ENCODE measurements around the gene GPRASP1. TPM values are rescaled to one million over a fixed set of nuclear protein-coding genes. Genes with fewer than 3 reads are reported as not detected.

The GPRASP1 gene
- total and polyA plus RNA-seq, 2 experiments from 2014 or later = 1.9 to 4.9 TPM

DNA sequence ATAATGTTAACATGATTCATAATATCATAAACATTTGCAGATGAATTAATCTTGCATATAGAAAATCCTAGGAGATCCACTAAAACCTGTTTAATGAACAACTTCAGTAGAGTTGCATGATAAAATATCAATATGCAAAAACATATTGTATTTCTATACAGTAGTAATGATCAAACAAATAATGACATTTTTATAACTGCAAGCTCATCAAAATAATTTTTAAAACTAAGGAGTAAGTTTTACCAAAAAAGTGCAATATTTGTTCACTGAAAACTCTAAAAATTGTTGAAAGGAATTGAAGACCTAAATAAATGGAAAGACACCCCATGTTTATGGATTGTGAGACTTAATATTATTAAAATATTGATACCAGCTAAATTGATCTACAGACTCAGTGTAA lies 45.0 kb downstream of the GPRASP1 start:
- no peak overlapping the region for H2AFZ ChIP-seq
- no peak for TF ChIP-seq EZH2 (IDR thresholded peaks at IDR 0.05; ENCODE audit: borderline replicate concordance)
- no peak for TF ChIP-seq EZH2phosphoT487 (IDR thresholded peaks at IDR 0.05; ENCODE audit: low read depth, severe bottlenecking, unreplicated experiment)
- TF ChIP-seq, protein P1, sequence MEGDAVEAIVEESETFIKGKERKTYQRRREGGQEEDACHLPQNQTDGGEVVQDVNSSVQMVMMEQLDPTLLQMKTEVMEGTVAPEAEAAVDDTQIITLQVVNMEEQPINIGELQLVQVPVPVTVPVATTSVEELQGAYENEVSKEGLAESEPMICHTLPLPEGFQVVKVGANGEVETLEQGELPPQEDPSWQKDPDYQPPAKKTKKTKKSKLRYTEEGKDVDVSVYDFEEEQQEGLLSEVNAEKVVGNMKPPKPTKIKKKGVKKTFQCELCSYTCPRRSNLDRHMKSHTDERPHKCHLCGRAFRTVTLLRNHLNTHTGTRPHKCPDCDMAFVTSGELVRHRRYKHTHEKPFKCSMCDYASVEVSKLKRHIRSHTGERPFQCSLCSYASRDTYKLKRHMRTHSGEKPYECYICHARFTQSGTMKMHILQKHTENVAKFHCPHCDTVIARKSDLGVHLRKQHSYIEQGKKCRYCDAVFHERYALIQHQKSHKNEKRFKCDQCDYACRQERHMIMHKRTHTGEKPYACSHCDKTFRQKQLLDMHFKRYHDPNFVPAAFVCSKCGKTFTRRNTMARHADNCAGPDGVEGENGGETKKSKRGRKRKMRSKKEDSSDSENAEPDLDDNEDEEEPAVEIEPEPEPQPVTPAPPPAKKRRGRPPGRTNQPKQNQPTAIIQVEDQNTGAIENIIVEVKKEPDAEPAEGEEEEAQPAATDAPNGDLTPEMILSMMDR (IDR thresholded peaks at IDR 0.05; ENCODE audit: poor library complexity) = no peak
- H3K4me1 ChIP-seq (ENCODE audit: insufficient read depth) = no peaks in the 10 kb centered on the region
- H4K20me1 ChIP-seq (ENCODE audit: insufficient read depth, poor library complexity, severe bottlenecking) = no peaks in the 10 kb centered on the region
- no peak for DNase-seq (ENCODE audit: low spot score)
- no peaks in the 10 kb centered on the region for H3K27me3 ChIP-seq
- no peak overlapping the region for H3K4me3 ChIP-seq
- no peak overlapping the region for H3K4me2 ChIP-seq
- no peaks in the 10 kb centered on the region for H3K79me2 ChIP-seq
- H3K36me3 ChIP-seq (replicated peaks; ENCODE audit: insufficient read depth, low read depth) = no peaks in the 10 kb centered on the region
- H3K9me3 ChIP-seq (ENCODE audit: low read depth) = no peaks in the 10 kb centered on the region
- H3K9me2 ChIP-seq (replicated peaks; ENCODE audit: insufficient read depth) = no peaks in the 10 kb centered on the region
- no peak overlapping the region for H3K27ac ChIP-seq

DNA sequence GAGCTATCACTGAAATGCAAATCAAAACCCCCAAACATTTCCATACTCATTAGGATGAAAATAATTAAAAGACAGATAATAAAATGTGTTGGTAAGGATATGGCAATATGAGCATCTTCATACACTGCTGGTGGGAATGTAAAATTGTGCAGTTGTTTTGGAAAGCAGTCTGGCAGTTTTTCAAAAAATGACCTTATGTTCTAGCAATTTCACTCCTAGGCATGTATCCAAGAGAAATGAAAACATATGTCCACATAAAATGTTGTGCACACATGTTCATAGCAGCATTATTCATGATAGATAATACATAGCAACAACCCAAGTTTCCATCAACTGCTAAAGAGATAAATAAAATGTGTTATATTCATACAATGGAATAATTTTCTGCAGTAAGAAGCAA lies 46.2 kb downstream of the GPRASP1 start:
- H3K27me3 ChIP-seq = no peaks in the 10 kb centered on the region
- H3K4me3 ChIP-seq = no peak overlapping the region
- no peaks in the 10 kb centered on the region for H3K9me2 ChIP-seq (replicated peaks; ENCODE audit: insufficient read depth)
- no peak overlapping the region for H2AFZ ChIP-seq
- no peak overlapping the region for H3K27ac ChIP-seq
- H3K4me2 ChIP-seq = no peak overlapping the region
- no peaks in the 10 kb centered on the region for H3K36me3 ChIP-seq (replicated peaks; ENCODE audit: insufficient read depth, low read depth)
- TF ChIP-seq EZH2phosphoT487 (IDR thresholded peaks at IDR 0.05; ENCODE audit: low read depth, severe bottlenecking, unreplicated experiment) (no peak), EZH2 (IDR thresholded peaks at IDR 0.05; ENCODE audit: borderline replicate concordance) (no peak)
- TF ChIP-seq, protein P1 (IDR thresholded peaks at IDR 0.05; ENCODE audit: poor library complexity) = no peak
- DNase-seq (ENCODE audit: low spot score) = no peak
- H4K20me1 ChIP-seq (ENCODE audit: insufficient read depth, poor library complexity, severe bottlenecking) = no peaks in the 10 kb centered on the region
- H3K4me1 ChIP-seq (ENCODE audit: insufficient read depth) = no peaks in the 10 kb centered on the region
- H3K9me3 ChIP-seq (ENCODE audit: low read depth) = no peaks in the 10 kb centered on the region
- no peaks in the 10 kb centered on the region for H3K79me2 ChIP-seq

Small RNA genes lying within 50 kb of the gene (small RNA-seq; reads per million reads assigned to genes)
- not detected for gene RNU6-589P

Other genes with a start within 250 kb of the GPRASP1 start
- 0.72 TPM in 1 of 2 replicates, not detected in the other for gene NXF2B, start 211.5 kb upstream of the GPRASP1 start, total RNA-seq
- not detected in 2 replicates for gene NXF2B, start 211.5 kb upstream of the GPRASP1 start, polyA plus RNA-seq
- gene TCP11X2, start 179.7 kb upstream of the GPRASP1 start, total RNA-seq = 0.13 and 0.72 TPM in 2 replicates
- 0.12 and 0.39 TPM in 2 replicates for gene TCP11X2, start 179.7 kb upstream of the GPRASP1 start, polyA plus RNA-seq
- gene TMSB15A, start 134.7 kb upstream of the GPRASP1 start, total RNA-seq = 45.4 and 55.3 TPM in 2 replicates
- gene TMSB15A, start 134.7 kb upstream of the GPRASP1 start, polyA plus RNA-seq = 35.1 and 39.0 TPM in 2 replicates
- gene ARMCX5, start 52.0 kb upstream of the GPRASP1 start, total RNA-seq = 16.6 and 20.7 TPM in 2 replicates
- 10.6 and 13.5 TPM in 2 replicates for gene ARMCX5, start 52.0 kb upstream of the GPRASP1 start, polyA plus RNA-seq
- 21.2 and 27.6 TPM in 2 replicates for gene GPRASP2, start 61.0 kb downstream of the GPRASP1 start, total RNA-seq
- gene GPRASP2, start 61.0 kb downstream of the GPRASP1 start, polyA plus RNA-seq = 7.6 and 9.3 TPM in 2 replicates
- gene GPRASP3, start 69.3 kb downstream of the GPRASP1 start, total RNA-seq = 5.9 and 7.5 TPM in 2 replicates
- 1.8 and 3.0 TPM in 2 replicates for gene GPRASP3, start 69.3 kb downstream of the GPRASP1 start, polyA plus RNA-seq

Data from hepatocyte (in vitro differentiated cells).